DND-41 (cell line): ENCODE results near the gene SLC22A14.

Source experiments
- ATAC-seq: fragments of 200-7000 bp; cut with Tn5 transposase; 3 replicates; pipeline ENCODE4 v1.9.1; 2021; ENCODE audit warnings: low read depth; ENCODE audit not compliant: insufficient read depth
- DNase-seq: peaks from one replicate; pipeline ENCODE4 v3.0.0-alpha.2; 2020
- H2AFZ ChIP-seq: 2 replicates; pipeline ENCODE4 v1.6.0; 2012; ENCODE audit warnings: low read depth, low read length
- H3K27ac ChIP-seq: 2 replicates; pipeline ENCODE4 v1.5.1; 2012; ENCODE audit warnings: low read length, inconsistent platforms
- H3K27me3 ChIP-seq: fragments of 200-600 bp; sonication (generic); 2 replicates; pipeline ENCODE4 v1.6.0; 2012; ENCODE audit warnings: low read length, mild to moderate bottlenecking, inconsistent platforms; ENCODE audit not compliant: insufficient read depth, poor library complexity
- H3K36me3 ChIP-seq: 2 replicates; pipeline ENCODE4 v1.5.1; 2012; ENCODE audit warnings: low read length, inconsistent platforms; ENCODE audit not compliant: insufficient read depth
- H3K4me1 ChIP-seq: 2 replicates; pipeline ENCODE4 v1.5.1; 2012; ENCODE audit warnings: mild to moderate bottlenecking, low read length; ENCODE audit not compliant: insufficient read depth
- H3K4me2 ChIP-seq: 2 replicates; pipeline ENCODE4 v1.6.0; 2012; ENCODE audit warnings: mild to moderate bottlenecking, moderate library complexity, low read length, inconsistent platforms; ENCODE audit not compliant: insufficient read depth
- H3K4me3 ChIP-seq, 2 experiments: fragments of 200-600 bp in 1 of 2; shearing (Covaris generic) in 1 of 2; 2 replicates each; pipeline ENCODE4 v1.5.1; 2012 to 2016; ENCODE audit warnings: inconsistent platforms in 2 of 2, low read length in 2 of 2, mild to moderate bottlenecking in 2 of 2, low read depth in 1 of 2, moderate library complexity in 1 of 2
- H3K79me2 ChIP-seq: 2 replicates; pipeline ENCODE4 v1.6.0; 2012; ENCODE audit warnings: low read length, inconsistent platforms; ENCODE audit not compliant: insufficient read depth
- H3K9ac ChIP-seq: 2 replicates; pipeline ENCODE4 v1.6.0; 2012; ENCODE audit warnings: low read depth, mild to moderate bottlenecking, inconsistent platforms, low read length, moderate library complexity
- H3K9me3 ChIP-seq: 2 replicates; pipeline ENCODE4 v1.5.1; 2012; ENCODE audit warnings: low read length, moderate library complexity, mild to moderate bottlenecking, inconsistent platforms; ENCODE audit not compliant: insufficient read depth, severe bottlenecking
- H4K20me1 ChIP-seq: 2 replicates; pipeline ENCODE4 v1.6.0; 2012; ENCODE audit warnings: low read length; ENCODE audit not compliant: insufficient read depth
- EZH2 ChIP-seq: IDR thresholded peaks from 3 replicates; pipeline ENCODE4 v1.6.1; 2012; ENCODE audit warnings: borderline replicate concordance, low read depth, mild to moderate bottlenecking, moderate library complexity, low read length, inconsistent platforms; ENCODE audit not compliant: severe bottlenecking
- TF ChIP-seq, protein P1 (sequence below): IDR thresholded peaks from 2 replicates; pipeline ENCODE4 v1.5.1; 2012; ENCODE audit warnings: borderline replicate concordance, low read length, moderate library complexity, mild to moderate bottlenecking; ENCODE audit not compliant: poor library complexity, severe bottlenecking; ENCODE audit errors: extremely low read depth

SLC22A14 gene

DNA sequence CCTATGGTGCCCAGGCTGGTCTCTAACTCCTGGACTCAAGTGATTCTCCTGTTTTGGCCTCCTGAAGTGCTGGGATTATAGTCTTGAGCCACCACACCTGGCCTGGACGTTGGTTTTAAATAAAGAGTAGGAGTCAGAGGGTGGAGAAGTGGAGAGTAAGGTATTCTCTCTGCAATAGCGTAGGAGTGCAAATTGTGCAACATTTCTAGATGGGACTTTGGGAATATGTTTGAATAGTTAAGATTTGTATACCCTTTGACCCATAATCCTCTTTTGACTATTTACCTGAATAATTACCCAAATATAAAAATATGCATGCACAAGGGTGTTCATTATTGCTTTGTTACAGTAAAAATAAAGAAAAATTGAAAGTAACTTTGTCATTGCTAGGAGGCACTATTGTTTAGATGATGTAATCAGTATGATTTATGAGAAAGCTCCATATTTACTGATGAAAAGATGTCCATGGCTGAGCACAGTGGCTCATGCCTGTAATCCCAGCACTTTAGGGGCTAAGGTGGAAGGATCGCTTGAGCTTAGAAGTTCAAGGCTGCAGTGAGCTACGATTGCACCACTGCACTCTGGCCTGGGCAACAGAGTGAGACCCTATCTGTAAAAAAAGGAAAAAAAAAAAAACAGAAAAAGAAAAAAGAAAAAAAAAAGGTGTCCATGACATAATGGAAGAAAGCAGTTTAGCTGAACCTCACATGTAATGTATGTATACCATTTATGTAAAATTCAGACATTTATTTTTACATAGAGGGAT, 49.3 kb downstream of the SLC22A14 start:
- Histone ChIP-seq H3K27me3 (peaks cover 9% of the 10 kb centered on the region), H3K4me2 (no peak overlapping the region), H3K27ac (no peak overlapping the region), H3K4me3 (no peak overlapping the region), H2AFZ (no peak overlapping the region), H3K36me3 (no peaks in the 10 kb centered on the region), H4K20me1 (no peaks in the 10 kb centered on the region), H3K9me3 (no peaks in the 10 kb centered on the region), H3K4me1 (no peaks in the 10 kb centered on the region), H3K9ac (no peak overlapping the region), H3K79me2 (no peaks in the 10 kb centered on the region)
- ATAC-seq (no peak), DNase-seq (no peak)
- no peak for TF ChIP-seq EZH2
- TF ChIP-seq, protein P1, sequence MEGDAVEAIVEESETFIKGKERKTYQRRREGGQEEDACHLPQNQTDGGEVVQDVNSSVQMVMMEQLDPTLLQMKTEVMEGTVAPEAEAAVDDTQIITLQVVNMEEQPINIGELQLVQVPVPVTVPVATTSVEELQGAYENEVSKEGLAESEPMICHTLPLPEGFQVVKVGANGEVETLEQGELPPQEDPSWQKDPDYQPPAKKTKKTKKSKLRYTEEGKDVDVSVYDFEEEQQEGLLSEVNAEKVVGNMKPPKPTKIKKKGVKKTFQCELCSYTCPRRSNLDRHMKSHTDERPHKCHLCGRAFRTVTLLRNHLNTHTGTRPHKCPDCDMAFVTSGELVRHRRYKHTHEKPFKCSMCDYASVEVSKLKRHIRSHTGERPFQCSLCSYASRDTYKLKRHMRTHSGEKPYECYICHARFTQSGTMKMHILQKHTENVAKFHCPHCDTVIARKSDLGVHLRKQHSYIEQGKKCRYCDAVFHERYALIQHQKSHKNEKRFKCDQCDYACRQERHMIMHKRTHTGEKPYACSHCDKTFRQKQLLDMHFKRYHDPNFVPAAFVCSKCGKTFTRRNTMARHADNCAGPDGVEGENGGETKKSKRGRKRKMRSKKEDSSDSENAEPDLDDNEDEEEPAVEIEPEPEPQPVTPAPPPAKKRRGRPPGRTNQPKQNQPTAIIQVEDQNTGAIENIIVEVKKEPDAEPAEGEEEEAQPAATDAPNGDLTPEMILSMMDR = no peak

DNA sequence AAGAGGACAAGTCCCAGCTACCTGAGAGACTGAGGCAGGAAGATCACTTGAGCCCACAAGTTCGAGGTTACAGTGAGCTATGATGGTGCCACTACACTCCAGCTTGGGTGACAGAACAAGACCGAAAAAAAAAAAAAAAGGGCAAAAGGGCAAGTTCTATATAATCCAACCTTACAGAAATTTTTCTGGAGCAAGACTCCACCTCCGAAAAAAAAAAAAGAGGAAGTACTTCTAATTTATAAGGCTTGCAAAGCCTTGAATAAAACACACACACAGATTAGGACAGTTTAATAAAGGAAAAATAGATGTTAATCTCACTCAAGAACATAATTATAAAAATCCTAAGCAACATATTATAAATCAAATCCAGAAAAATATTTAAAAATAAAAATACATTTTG, 50.1 kb downstream of the SLC22A14 start:
- ATAC-seq (no peak), DNase-seq (no peak)
- Histone ChIP-seq H3K79me2 (no peaks in the 10 kb centered on the region), H3K4me2 (no peak overlapping the region), H3K27ac (no peak overlapping the region), H3K27me3 (peaks cover 9% of the 10 kb centered on the region), H4K20me1 (no peaks in the 10 kb centered on the region), H3K9ac (no peak overlapping the region), H3K4me3 (no peak overlapping the region), H3K36me3 (no peaks in the 10 kb centered on the region), H3K4me1 (no peaks in the 10 kb centered on the region), H2AFZ (no peak overlapping the region), H3K9me3 (no peaks in the 10 kb centered on the region)
- TF ChIP-seq, protein P1 = no peak
- TF ChIP-seq EZH2 = no peak

DNA sequence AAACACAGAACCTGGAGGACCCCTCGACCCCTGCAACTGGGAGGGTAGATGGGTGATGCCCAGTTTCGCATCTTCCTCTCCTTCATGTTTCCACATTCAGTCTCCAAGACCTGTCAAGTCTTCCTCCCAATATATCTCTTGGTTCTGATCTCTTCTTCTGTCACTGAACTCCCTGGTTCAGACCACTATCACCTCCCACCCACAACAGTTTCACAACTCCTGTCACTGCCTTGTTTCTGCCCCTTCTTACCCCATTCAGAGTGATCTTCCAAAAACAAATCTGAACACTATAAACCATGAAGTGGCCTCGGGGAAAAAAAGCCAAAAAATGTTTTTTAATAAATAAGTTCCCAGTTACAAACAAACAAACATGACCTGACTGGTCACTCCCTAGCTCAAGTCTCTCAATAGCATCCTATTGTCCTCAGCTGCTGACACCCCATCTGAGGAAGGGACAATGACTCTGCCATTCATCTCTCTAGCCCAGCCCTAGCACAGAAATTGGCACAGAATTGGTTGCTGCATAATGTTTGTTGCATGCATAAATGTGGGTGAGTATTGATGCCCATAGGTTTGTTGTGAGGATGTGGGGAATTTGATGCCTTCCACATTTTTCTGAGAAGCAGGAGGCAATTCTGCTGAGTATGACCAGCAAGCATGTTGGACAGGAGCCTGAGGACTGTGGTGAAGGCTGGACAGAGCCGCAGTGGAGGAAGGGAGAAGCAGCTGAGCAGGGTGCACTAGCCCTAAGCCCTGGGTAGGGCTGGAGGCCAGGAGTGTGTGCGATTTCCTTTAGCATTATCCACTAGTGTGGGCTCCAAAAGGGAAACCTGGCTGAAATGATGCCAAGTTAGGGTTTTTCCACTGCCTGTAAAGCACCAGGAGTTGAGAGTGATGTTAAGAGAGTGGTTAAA, 52.3 kb downstream of the SLC22A14 start:
- TF ChIP-seq, protein P1 = no peak
- TF ChIP-seq EZH2 = no peak
- no peak overlapping the region for H2AFZ ChIP-seq
- DNase-seq = no peak

More for the DNA sequence above, 52.3 kb downstream of the SLC22A14 start:
- Histone ChIP-seq H3K9me3 (no peaks in the 10 kb centered on the region), H3K36me3 (no peaks in the 10 kb centered on the region), H3K4me2 (no peak overlapping the region), H3K4me3 (no peak overlapping the region), H3K27me3 (peaks cover 13% of the 10 kb centered on the region), H3K79me2 (no peaks in the 10 kb centered on the region), H3K9ac (no peak overlapping the region), H3K4me1 (no peaks in the 10 kb centered on the region), H3K27ac (no peak overlapping the region), H4K20me1 (no peaks in the 10 kb centered on the region)
- ATAC-seq = no peak
